ENCODE results near the gene ESYT1. TPM values are rescaled to one million over a fixed set of nuclear protein-coding genes. Genes with fewer than 3 reads are reported as not detected.

ESYT1 gene
- total and polyA plus RNA-seq, 9 donors, result 63.7 to 90.9 (median 86.1) TPM

- Histone ChIP-seq H3K27me3 (ENCODE audit: control insufficient read depth, insufficient read depth, low read length) (no peaks in the 10 kb centered on the region), H3K9me3 (replicated peaks; ENCODE audit: control insufficient read depth, low read depth, low read length) (no peaks in the 10 kb centered on the region), H3K36me3 (ENCODE audit: control insufficient read depth, insufficient read depth, low read length) (peaks cover 68% of the 10 kb centered on the region), H3K4me3 (ENCODE audit: low read length) (peak overlapping the region; percentile 67), H3K27ac (ENCODE audit: low read length) (peak overlapping the region; percentile 99), H3K4me1 (ENCODE audit: control insufficient read depth, insufficient read depth, low read length) (peaks cover 48% of the 10 kb centered on the region)
- WGBS (ENCODE audit: insufficient coverage), result 47% methylated on average over 6 of the region's 8 CpGs
- DNase-seq, result no peak
These were observed 31.6 kb downstream of the ESYT1 start for GRCh38 chr12:56159482-56160192.

GRCh38 chr12:56160193-56160763 is 32.2 kb downstream of the ESYT1 start:
- Histone ChIP-seq H3K27me3 (ENCODE audit: control insufficient read depth, insufficient read depth, low read length) (no peaks in the 10 kb centered on the region), H3K36me3 (ENCODE audit: control insufficient read depth, insufficient read depth, low read length) (peaks cover 70% of the 10 kb centered on the region), H3K4me1 (ENCODE audit: control insufficient read depth, insufficient read depth, low read length) (peaks cover 47% of the 10 kb centered on the region), H3K9me3 (replicated peaks; ENCODE audit: control insufficient read depth, low read depth, low read length) (no peaks in the 10 kb centered on the region), H3K27ac (ENCODE audit: low read length) (peak overlapping the region; percentile 99), H3K4me3 (ENCODE audit: low read length) (peak overlapping the region; percentile 67)
- WGBS (ENCODE audit: insufficient coverage), result 63% methylated on average over 7 of the region's 7 CpGs
- no peak for DNase-seq

GRCh38 chr12:56160894-56161689 is 33.0 kb downstream of the ESYT1 start:
- DNase-seq, result no peak
- H3K4me1 ChIP-seq (ENCODE audit: control insufficient read depth, insufficient read depth, low read length), result peaks cover 43% of the 10 kb centered on the region
- 82% methylated on average over 3 of the region's 11 CpGs for WGBS (ENCODE audit: insufficient coverage)
- H3K27me3 ChIP-seq (ENCODE audit: control insufficient read depth, insufficient read depth, low read length), result no peaks in the 10 kb centered on the region
- peak overlapping the region; percentile 99 for H3K27ac ChIP-seq (ENCODE audit: low read length)
- no peaks in the 10 kb centered on the region for H3K9me3 ChIP-seq (replicated peaks; ENCODE audit: control insufficient read depth, low read depth, low read length)
- peaks cover 67% of the 10 kb centered on the region for H3K36me3 ChIP-seq (ENCODE audit: control insufficient read depth, insufficient read depth, low read length)
- H3K4me3 ChIP-seq (ENCODE audit: low read length), result peak overlapping the region; percentile 67

GRCh38 chr12:56161690-56162351 is 33.8 kb downstream of the ESYT1 start:
- peaks cover 41% of the 10 kb centered on the region for H3K4me1 ChIP-seq (ENCODE audit: control insufficient read depth, insufficient read depth, low read length)
- peaks cover 71% of the 10 kb centered on the region for H3K36me3 ChIP-seq (ENCODE audit: control insufficient read depth, insufficient read depth, low read length)
- no peaks in the 10 kb centered on the region for H3K9me3 ChIP-seq (replicated peaks; ENCODE audit: control insufficient read depth, low read depth, low read length)
- no peak for DNase-seq
- no peak overlapping the region for H3K4me3 ChIP-seq (ENCODE audit: low read length)
- WGBS (ENCODE audit: insufficient coverage), result 45% methylated on average over 5 of the region's 10 CpGs
- peak overlapping the region; percentile 4 for H3K27ac ChIP-seq (ENCODE audit: low read length)
- H3K27me3 ChIP-seq (ENCODE audit: control insufficient read depth, insufficient read depth, low read length), result no peaks in the 10 kb centered on the region

GRCh38 chr12:56162468-56163290 is 34.6 kb downstream of the ESYT1 start:
- WGBS (ENCODE audit: insufficient coverage), result 100% methylated on average over 2 of the region's 11 CpGs
- no peak overlapping the region for H3K27ac ChIP-seq (ENCODE audit: low read length)

GRCh38 chr12:56163533-56164344 is 35.7 kb downstream of the ESYT1 start:
- Histone ChIP-seq H3K27me3 (ENCODE audit: control insufficient read depth, insufficient read depth, low read length) (no peaks in the 10 kb centered on the region), H3K9me3 (replicated peaks; ENCODE audit: control insufficient read depth, low read depth, low read length) (no peaks in the 10 kb centered on the region), H3K4me3 (ENCODE audit: low read length) (no peak overlapping the region), H3K4me1 (ENCODE audit: control insufficient read depth, insufficient read depth, low read length) (peaks cover 32% of the 10 kb centered on the region), H3K27ac (ENCODE audit: low read length) (no peak overlapping the region), H3K36me3 (ENCODE audit: control insufficient read depth, insufficient read depth, low read length) (peaks cover 87% of the 10 kb centered on the region)
- WGBS (ENCODE audit: insufficient coverage), result 51% methylated on average over 4 of the region's 11 CpGs
- no peak for DNase-seq

More at GRCh38 chr12:56162468-56163290, 34.6 kb downstream of the ESYT1 start:
- Histone ChIP-seq H3K9me3 (replicated peaks; ENCODE audit: control insufficient read depth, low read depth, low read length) (no peaks in the 10 kb centered on the region), H3K4me3 (ENCODE audit: low read length) (no peak overlapping the region), H3K27me3 (ENCODE audit: control insufficient read depth, insufficient read depth, low read length) (no peaks in the 10 kb centered on the region), H3K36me3 (ENCODE audit: control insufficient read depth, insufficient read depth, low read length) (peaks cover 77% of the 10 kb centered on the region), H3K4me1 (ENCODE audit: control insufficient read depth, insufficient read depth, low read length) (peaks cover 33% of the 10 kb centered on the region)
- DNase-seq, result no peak

GRCh38 chr12:56164345-56164729 is 36.3 kb downstream of the ESYT1 start:
- no peaks in the 10 kb centered on the region for H3K9me3 ChIP-seq (replicated peaks; ENCODE audit: control insufficient read depth, low read depth, low read length)
- H3K4me3 ChIP-seq (ENCODE audit: low read length), result no peak overlapping the region
- 89% methylated on average over 13 of the region's 17 CpGs for WGBS (ENCODE audit: insufficient coverage)
- H3K27me3 ChIP-seq (ENCODE audit: control insufficient read depth, insufficient read depth, low read length), result no peaks in the 10 kb centered on the region
- no peak overlapping the region for H3K27ac ChIP-seq (ENCODE audit: low read length)
- DNase-seq, result no peak
- H3K36me3 ChIP-seq (ENCODE audit: control insufficient read depth, insufficient read depth, low read length), result peaks cover 91% of the 10 kb centered on the region
- peaks cover 32% of the 10 kb centered on the region for H3K4me1 ChIP-seq (ENCODE audit: control insufficient read depth, insufficient read depth, low read length)

- Histone ChIP-seq H3K36me3 (ENCODE audit: control insufficient read depth, insufficient read depth, low read length) (peaks cover 91% of the 10 kb centered on the region), H3K4me3 (ENCODE audit: low read length) (no peak overlapping the region), H3K9me3 (replicated peaks; ENCODE audit: control insufficient read depth, low read depth, low read length) (no peaks in the 10 kb centered on the region), H3K4me1 (ENCODE audit: control insufficient read depth, insufficient read depth, low read length) (peaks cover 22% of the 10 kb centered on the region), H3K27me3 (ENCODE audit: control insufficient read depth, insufficient read depth, low read length) (no peaks in the 10 kb centered on the region), H3K27ac (ENCODE audit: low read length) (peak overlapping the region; percentile 25)
- peak; percentile 55 for DNase-seq
- 48% methylated on average over 3 of the region's 4 CpGs for WGBS (ENCODE audit: insufficient coverage)
These were observed 37.3 kb downstream of the ESYT1 start for GRCh38 chr12:56165369-56165768.

- DNase-seq, result no peak
- peaks cover 88% of the 10 kb centered on the region for H3K36me3 ChIP-seq (ENCODE audit: control insufficient read depth, insufficient read depth, low read length)
- peaks cover 5% of the 10 kb centered on the region for H3K4me1 ChIP-seq (ENCODE audit: control insufficient read depth, insufficient read depth, low read length)
- 84% methylated on average over 11 of the region's 11 CpGs for WGBS (ENCODE audit: insufficient coverage)
- no peaks in the 10 kb centered on the region for H3K27me3 ChIP-seq (ENCODE audit: control insufficient read depth, insufficient read depth, low read length)
- no peak overlapping the region for H3K4me3 ChIP-seq (ENCODE audit: low read length)
- H3K9me3 ChIP-seq (replicated peaks; ENCODE audit: control insufficient read depth, low read depth, low read length), result no peaks in the 10 kb centered on the region
- H3K27ac ChIP-seq (ENCODE audit: low read length), result no peak overlapping the region
These were observed 41.2 kb downstream of the ESYT1 start for GRCh38 chr12:56169229-56169759.

All from muscle of leg (tissue), 11 donors.